HG03565 (cell line): ENCODE measurements around the gene LENG9.
A peak's percentile ranks its signal among the peaks of the same experiment; 100 is the strongest.
"Not testable (repeated sequence)": the region's sequence is repeated elsewhere in the genome, so short reads cannot be mapped to it uniquely, and the experiment has no call there.

ENCODE experiments used
- ATAC-seq: cut with Tn5 transposase; IDR thresholded peaks from one replicate; pipeline ENCODE4 v1.9.1; 2021; ENCODE audit warnings: mild to moderate bottlenecking, moderate library complexity; ENCODE audit not compliant: unreplicated experiment

The LENG9 gene

DNA sequence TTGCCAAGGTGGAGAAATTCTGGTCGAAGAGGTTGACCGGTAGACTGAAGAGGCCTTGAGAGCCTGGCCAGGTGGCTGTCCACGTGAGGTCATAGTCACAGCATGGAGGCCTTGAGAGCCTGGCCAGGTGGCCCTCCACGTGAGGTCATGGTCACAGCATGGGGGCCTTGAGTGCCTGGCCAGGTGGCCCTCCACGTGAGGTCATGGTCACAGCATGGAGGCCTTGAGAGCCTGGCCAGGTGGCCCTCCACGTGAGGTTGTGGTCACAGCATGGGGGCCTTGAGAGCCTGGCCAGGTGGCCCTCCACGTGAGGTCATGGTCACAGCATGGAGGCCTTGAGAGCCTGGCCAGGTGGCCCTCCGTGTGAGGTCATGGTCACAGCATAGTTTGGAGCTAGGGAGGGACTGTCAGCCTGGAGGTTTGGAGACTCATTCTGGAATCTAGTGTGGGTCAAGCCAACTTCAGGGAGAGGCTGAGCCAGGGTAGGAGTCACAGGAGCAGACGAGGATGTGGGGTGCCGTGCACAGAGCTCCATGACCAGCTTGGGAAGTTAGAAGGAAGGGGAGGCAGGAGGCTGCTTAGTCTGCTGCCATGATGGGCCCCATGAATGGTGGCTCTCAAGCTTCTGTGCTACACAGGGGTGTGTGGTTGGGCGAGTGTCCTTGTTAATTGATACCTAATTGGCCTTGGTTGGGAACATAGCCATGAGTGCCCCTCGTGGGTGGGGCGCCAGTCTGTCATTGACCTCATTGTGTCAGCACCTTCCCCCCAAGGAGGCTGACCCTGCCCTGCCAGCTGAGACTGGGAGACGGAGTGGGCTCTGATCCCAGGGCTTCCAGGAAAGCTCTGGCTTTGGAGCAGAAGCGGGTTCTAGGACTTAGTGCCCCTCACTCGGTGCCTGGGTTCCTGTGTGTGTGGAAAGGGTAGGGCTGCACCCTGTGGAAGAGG lies 4.0 kb downstream of the LENG9 start:
- ATAC-seq: no peak

DNA sequence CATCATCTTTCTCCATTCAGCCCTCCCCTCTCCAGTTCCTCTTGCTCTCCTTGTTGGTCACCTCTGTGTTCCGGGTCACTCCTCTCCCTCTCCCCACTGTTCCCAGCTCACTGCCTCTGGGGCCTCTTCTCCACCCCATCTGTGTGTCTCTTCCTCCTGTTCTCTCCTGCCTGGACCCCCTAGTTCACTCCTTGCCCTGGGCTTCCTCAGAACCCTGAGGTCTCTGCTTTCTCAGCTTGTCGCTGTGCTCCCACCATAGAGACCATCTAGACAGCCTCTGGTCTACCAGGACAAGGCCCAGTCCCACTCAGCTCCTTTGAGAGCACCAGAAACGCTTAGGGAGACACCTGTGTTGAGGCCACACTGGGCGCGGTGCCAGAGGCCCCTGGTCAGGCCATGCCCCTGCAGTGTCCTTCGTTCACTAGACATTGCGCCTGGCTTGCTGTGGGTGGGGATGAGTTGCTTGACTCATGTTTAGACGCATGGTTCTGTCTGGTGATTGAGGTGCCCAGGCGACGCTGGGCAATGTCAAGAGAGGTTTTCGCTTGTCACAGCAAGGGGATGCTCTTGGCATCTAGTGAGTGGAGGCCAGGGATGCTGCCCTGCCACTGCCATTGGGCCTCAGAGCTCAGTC lies 4.8 kb downstream of the LENG9 start:
- ATAC-seq: no peak

DNA sequence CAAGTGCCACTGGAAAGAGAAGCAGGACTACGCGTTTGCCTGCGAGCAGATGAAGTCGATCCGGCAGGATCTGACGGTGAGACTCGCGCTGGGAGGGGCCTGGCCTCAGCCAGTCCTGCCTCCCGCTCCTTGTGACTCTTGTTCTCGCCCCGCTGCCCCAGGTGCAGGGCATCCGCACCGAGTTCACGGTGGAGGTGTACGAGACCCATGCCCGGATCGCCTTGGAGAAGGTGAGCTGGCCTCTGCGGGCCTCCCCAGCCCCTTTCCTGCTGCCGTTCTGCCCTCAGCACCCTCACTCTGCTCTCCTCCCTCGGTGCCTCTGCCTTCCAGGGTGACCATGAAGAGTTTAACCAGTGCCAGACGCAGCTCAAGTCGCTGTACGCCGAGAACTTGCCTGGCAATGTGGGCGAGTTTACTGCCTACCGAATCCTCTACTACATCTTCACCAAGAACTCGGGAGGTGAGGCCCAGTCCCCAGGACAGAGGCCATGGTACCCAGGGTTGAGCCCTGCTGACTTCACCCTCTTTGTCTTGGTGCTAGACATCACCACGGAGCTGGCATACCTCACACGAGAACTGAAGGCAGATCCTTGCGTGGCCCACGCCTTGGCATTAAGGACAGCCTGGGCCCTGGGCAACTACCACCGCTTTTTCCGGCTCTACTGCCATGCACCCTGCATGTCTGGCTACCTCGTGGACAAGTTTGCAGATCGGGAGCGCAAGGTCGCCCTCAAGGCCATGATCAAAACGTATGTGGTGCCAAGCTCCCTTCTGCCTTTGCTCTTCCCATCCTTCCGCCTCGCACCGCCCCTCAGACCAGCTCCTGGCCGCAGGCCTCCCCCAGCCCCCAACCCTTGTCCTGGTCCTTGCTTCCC lies 5.6 kb downstream of the LENG9 start:
- ATAC-seq: no peak

DNA sequence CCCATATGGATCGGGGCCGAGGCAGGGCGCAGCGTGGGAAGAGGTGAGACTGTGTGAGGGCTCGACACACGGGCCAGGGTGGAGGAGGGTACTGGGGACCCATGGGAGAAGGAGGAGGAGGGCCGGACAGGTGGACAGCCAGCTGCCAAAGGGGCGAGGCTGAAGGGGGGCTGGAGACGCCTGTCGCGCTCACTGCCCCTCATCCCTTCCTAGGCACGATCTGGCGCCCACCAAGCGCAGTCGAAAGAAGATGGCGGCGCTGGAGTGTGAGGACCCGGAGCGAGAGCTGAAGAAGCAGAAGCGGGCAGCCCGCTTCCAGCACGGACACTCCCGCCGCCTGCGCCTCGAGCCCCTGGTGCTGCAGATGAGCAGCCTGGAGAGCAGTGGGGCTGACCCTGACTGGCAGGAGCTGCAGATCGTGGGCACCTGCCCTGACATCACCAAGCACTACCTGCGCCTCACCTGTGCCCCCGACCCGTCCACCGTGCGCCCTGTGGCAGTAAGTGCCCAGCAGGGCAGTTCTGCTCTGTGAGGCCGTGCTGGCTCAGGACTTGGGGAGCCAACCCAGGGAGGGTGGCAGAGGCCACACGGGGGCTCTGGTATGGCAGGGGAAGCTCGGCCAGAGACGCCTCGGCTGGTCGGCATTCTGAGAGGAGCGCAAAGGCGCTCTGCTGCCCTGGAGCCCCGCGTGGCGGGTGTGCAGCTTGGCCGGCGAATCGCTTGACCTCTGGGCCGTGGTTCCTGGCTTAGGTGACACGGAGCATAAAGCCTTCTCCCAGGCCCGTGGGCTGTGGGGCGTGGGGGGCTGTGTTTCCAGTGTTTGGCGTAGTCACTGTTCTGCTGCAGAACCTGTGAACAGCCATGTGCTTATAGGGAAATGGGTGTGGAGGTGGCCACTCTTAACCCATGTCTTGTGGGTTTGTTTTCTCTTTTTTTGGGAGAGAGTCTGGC lies 6.9 kb downstream of the LENG9 start:
- no peak for ATAC-seq

DNA sequence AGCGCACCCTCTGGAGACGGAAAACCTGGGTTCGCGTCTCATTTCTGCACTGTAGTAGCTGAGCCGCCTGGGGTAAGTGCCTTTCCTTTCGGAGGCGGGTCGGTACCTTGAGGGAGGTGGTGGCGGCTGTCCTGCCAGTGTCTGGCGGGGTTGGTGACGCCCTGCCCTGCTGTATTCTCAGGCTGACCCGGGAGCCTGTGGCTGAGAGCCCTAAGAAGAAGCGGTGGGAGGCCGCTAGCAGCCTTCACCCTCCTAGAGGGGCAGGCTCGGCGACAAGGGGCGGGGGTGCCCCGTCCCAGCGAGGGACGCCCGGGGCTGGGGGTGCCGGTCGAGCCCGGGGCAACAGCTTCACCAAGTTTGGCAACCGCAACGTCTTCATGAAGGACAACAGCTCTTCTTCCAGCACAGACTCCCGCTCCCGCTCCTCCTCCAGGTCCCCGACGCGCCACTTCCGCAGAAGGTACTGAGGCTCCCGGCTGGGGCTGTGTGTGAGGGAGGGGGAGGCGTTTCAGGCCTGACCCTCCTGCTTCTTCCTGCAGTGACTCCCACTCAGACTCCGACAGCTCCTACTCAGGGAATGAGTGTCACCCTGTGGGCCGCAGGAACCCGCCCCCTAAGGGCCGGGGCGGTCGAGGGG lies 7.7 kb downstream of the LENG9 start:
- ATAC-seq: no peak

DNA sequence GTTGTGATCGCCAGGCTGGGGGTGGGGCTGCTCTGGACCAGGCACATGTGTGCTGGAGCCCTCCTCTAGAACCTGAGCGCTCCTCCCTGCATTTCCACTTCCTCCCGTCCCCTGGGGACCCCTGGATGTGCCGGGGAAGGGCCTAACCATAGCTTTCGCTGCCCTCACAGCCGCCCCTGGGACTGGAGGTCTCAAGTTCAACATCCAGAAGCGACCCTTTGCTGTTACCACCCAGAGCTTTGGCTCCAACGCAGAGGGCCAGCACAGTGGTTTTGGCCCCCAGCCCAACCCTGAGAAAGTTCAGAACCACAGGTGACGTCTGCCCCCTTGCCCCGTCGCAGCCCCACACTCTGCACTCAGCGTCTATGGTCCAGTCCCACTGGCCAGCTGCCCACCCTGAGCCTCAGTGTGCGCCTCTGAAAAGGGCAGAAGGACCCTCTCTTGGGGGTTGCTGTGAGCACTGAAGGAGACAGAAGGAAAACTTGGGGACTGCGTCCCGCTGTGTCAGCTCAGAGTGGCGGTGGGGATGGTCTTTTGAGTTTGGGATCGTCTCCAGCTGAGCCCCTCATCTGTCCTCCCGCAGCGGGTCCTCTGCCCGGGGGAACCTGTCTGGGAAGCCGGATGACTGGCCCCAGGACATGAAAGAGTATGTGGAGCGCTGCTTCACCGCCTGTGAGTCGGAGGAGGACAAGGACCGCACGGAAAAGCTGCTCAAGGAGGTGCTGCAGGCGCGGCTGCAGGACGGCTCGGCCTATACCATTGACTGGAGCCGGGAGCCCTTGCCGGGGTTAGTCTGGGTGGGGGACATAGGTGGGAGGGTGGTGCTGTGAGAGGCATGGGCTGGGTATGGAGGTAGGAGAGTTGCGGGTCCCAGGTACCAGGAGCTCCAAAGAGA lies 8.6 kb downstream of the LENG9 start:
- ATAC-seq: no peak

DNA sequence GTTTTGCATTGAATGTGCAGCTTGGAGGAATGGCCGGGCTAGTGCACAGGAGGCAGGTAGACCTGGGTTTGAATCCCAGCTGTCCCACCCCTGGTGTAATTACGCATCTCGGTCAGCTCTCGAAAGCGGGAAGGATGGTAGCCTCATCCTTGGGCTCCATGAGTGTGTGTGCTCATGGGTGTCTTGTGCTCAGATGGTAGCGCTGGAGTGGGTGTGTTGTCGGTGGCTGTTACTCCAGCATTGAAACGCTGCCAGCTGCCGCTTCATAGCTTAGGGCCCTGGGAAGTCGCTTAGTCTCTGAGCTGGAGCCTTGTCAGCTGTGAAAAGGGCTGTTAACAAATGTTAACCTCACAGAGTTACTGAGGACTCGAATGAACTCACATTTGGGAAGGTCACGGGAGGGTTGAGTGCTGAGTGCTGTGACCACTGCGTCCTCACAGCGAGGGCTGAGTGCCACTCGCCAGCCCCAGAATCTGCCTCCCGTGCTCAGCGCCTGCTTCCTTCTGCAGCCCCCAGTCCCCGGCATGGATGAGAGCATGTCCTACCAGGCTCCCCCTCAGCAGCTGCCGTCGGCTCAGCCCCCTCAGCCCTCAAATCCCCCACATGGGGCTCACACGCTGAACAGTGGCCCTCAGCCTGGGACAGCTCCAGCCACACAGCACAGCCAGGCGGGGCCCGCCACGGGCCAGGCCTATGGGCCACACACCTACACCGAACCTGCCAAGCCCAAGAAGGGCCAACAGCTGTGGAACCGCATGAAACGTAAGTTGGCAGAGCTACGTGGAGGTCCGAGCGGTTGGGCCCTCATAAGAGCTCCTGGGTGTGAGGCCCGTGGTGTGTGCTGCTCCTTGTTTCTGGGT lies 9.4 kb downstream of the LENG9 start:
- ATAC-seq: no peak

DNA sequence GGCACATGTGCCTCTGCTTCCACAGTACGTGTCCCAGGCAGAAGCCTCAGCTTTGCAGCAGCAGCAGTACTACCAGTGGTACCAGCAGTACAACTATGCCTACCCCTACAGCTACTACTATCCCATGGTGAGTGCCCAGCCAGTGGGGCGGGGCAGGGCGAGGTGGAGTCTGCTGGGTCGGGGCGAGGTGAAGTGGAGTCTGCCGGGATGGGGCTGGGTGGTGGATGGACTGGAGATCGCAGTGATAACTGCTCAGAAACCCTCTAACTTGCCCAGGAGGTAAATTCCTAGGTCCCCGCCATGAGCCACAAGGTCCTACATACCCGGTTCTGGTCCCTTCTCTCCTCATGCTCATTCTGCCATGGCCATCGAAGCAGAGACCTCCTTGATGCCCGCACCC lies 11.0 kb downstream of the LENG9 start:
- no peak for ATAC-seq

GRCh38 chr19:54451997-54452396 lies 11.6 kb downstream of the LENG9 start:
- no peak for ATAC-seq

DNA sequence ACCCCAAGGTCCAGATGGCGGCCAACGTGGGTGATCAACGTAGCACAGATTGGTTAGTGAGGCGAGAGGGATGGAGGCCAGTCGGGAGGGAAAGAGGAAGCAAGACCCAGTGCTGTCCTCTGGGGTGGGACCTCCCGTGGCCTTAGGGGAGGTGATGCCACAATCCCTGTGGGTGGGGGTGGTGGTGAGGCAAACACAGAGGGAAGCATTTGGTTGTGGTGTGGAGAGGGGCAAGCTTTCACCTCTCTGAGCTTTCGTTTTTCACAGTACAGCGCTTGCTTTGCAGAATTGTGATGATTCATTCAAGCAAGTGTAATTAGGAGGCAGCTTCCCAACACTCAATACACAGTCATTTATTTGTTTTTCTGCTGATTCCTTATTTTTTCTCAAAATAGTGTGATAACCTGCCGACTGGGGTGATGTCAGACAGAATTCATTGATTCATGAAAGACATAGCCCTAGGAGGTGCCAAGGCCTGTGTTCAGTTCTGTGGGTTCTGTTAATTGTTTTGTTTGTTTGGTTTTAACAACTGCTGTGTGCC lies 12.2 kb downstream of the LENG9 start:
- no peak for ATAC-seq

DNA sequence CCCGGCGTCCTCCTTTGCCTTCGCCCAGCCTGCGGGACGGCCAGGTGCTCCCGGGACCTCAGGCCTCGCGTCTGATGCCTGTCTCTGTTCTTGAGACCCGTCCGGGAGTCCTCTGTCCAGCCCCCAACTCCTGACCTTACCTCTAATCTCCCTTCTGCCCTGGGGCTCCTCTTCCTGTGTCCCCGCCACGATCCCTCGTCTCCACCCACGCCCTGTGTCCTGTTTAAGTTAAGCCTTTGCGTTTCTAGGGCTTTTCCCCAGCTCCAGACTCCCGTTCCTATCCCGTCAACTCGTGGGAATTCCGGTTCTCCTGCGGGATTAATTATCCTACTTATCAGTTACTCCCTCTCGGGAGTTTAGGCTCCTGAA lies 13.9 kb downstream of the LENG9 start:
- ATAC-seq: no peak

GRCh38 chr19:54448774-54449700 lies 14.5 kb downstream of the LENG9 start, which contains the start of gene LENG8:
LENG8 (plus strand) TSS chr19:54449199; CDS start chr19:54451345, 2,146 bp downstream.
- ATAC-seq: peak; percentile 81

GRCh38 chr19:54448040-54448773 lies 15.4 kb downstream of the LENG9 start:
- no peak for ATAC-seq

GRCh38 chr19:54446349-54446748 lies 17.2 kb downstream of the LENG9 start:
- ATAC-seq: not testable (repeated sequence)

- no peak for ATAC-seq
Observed at GRCh38 chr19:54444737-54445136, 18.8 kb downstream of the LENG9 start.

GRCh38 chr19:54440641-54441040 lies 22.9 kb downstream of the LENG9 start:
- ATAC-seq: no peak
